KMS-11 (cell line): ENCODE results near the gene DARS1.

Experiments
- H2AFZ ChIP-seq: fragments of 200-600 bp; sonication (generic); 2 replicates; pipeline ENCODE4 v1.6.1; 2016; ENCODE audit warnings: antibody characterized with exemption, mixed run types, low read depth
- H3K27ac ChIP-seq: fragments of 200-600 bp; sonication (generic); 2 replicates; pipeline ENCODE4 v1.6.1; 2016; ENCODE audit warnings: mild to moderate bottlenecking, mixed run types
- H3K27me3 ChIP-seq: fragments of 200-600 bp; sonication (generic); 2 replicates; pipeline ENCODE4 v1.6.1; 2017; ENCODE audit warnings: mild to moderate bottlenecking, low read depth, mixed run types, moderate library complexity; ENCODE audit not compliant: insufficient read depth
- H3K36me3 ChIP-seq: fragments of 200-600 bp; sonication (generic); 2 replicates; pipeline ENCODE4 v1.6.1; 2017; ENCODE audit warnings: mild to moderate bottlenecking, mixed run types; ENCODE audit not compliant: insufficient read depth
- H3K4me1 ChIP-seq: fragments of 200-600 bp; sonication (generic); 2 replicates; pipeline ENCODE4 v1.6.1; 2016; ENCODE audit warnings: mild to moderate bottlenecking, low read depth, mixed run types; ENCODE audit not compliant: poor library complexity, severe bottlenecking
- H3K4me2 ChIP-seq: fragments of 200-600 bp; sonication (generic); 2 replicates; pipeline ENCODE4 v1.7.0; 2016; ENCODE audit warnings: mild to moderate bottlenecking, mixed run types
- H3K4me3 ChIP-seq: fragments of 200-600 bp; sonication (generic); IDR thresholded peaks from 2 replicates; pipeline ENCODE4 v1.6.1; 2017; ENCODE audit warnings: low read depth, low read length, mixed read lengths; ENCODE audit not compliant: insufficient read depth
- H3K79me2 ChIP-seq: fragments of 200-600 bp; sonication (generic); 2 replicates; pipeline ENCODE4 v1.6.1; 2016; ENCODE audit warnings: low read depth, mixed run types; ENCODE audit not compliant: insufficient read depth
- H3K9ac ChIP-seq: fragments of 200-600 bp; sonication (generic); 2 replicates; pipeline ENCODE4 v1.6.1; 2016; ENCODE audit warnings: mild to moderate bottlenecking, mixed run types
- H4K20me1 ChIP-seq: fragments of 200-600 bp; sonication (generic); 2 replicates; pipeline ENCODE4 v1.6.1; 2016; ENCODE audit warnings: mild to moderate bottlenecking, mixed run types; ENCODE audit not compliant: insufficient read depth
- CTCF ChIP-seq: fragments of 200-600 bp; sonication (generic); conservative IDR thresholded peaks from 2 replicates; pipeline ENCODE4 v1.6.1; 2017; ENCODE audit warnings: low read depth, mild to moderate bottlenecking, antibody characterized with exemption, low read length, moderate library complexity, mixed read lengths

DARS1 gene

GRCh38 chr2:135875491-135876065, 109.8 kb downstream of the DARS1 start:
- peak overlapping the region; percentile 97 for H3K9ac ChIP-seq
- H3K36me3 ChIP-seq = peaks cover 5% of the 10 kb centered on the region; the same call in 1 of the 2 replicates
- H3K4me1 ChIP-seq = peaks cover 12% of the 10 kb centered on the region
- H3K4me3 ChIP-seq = peak overlapping the region; percentile 30
- peak overlapping the region; percentile 96 for H3K27ac ChIP-seq
- no peak for TF ChIP-seq CTCF
- peak overlapping the region; percentile 34; the same call in 1 of the 2 replicates for H2AFZ ChIP-seq
- H3K27me3 ChIP-seq = no peaks in the 10 kb centered on the region
- peaks cover 12% of the 10 kb centered on the region for H4K20me1 ChIP-seq
- peaks cover 40% of the 10 kb centered on the region for H3K79me2 ChIP-seq
- peak overlapping the region; percentile 72 for H3K4me2 ChIP-seq

- Histone ChIP-seq H3K79me2 (peaks cover 40% of the 10 kb centered on the region), H3K9ac (no peak overlapping the region; the same call in 1 of the 2 replicates), H4K20me1 (peaks cover 12% of the 10 kb centered on the region), H3K27ac (peak overlapping the region; percentile 96; the same call in 1 of the 2 replicates), H3K27me3 (no peaks in the 10 kb centered on the region), H2AFZ (no peak overlapping the region), H3K4me3 (no peak overlapping the region), H3K4me2 (peak overlapping the region; percentile 72), H3K4me1 (peaks cover 12% of the 10 kb centered on the region), H3K36me3 (peaks cover 5% of the 10 kb centered on the region; the same call in 1 of the 2 replicates)
- TF ChIP-seq CTCF = no peak
Measured at GRCh38 chr2:135874777-135875365, 110.6 kb downstream of the DARS1 start.

- Histone ChIP-seq H3K4me1 (peaks cover 12% of the 10 kb centered on the region), H3K36me3 (peaks cover 5% of the 10 kb centered on the region; the same call in 1 of the 2 replicates), H3K27me3 (no peaks in the 10 kb centered on the region), H4K20me1 (peaks cover 12% of the 10 kb centered on the region), H3K4me3 (no peak overlapping the region), H3K27ac (no peak overlapping the region), H3K4me2 (no peak overlapping the region), H3K9ac (no peak overlapping the region), H3K79me2 (peaks cover 34% of the 10 kb centered on the region), H2AFZ (no peak overlapping the region)
- TF ChIP-seq CTCF = no peak
Measured at GRCh38 chr2:135870571-135870970, 114.9 kb downstream of the DARS1 start.

- H3K36me3 ChIP-seq = 0 out of 2 replicates have a peak, but pooled peaks cover 4% of the 10 kb centered on the region
Measured at GRCh38 chr2:135863233-135863632, 122.2 kb downstream of the DARS1 start.

More at GRCh38 chr2:135863233-135863632, 122.2 kb downstream of the DARS1 start:
- Histone ChIP-seq H3K4me3 (no peak overlapping the region), H4K20me1 (no peaks in the 10 kb centered on the region), H3K79me2 (no peaks in the 10 kb centered on the region), H3K27me3 (no peaks in the 10 kb centered on the region), H3K9ac (no peak overlapping the region), H2AFZ (no peak overlapping the region), H3K4me2 (no peak overlapping the region), H3K27ac (no peak overlapping the region), H3K4me1 (no peaks in the 10 kb centered on the region)
- no peak for TF ChIP-seq CTCF
